ENCODE data around the gene EIF5. TPM values are rescaled to one million over a fixed set of nuclear protein-coding genes. Genes with fewer than 3 reads are reported as not detected.

Gene EIF5
- total and polyA plus RNA-seq, 2 of the 8 experiments (the other 6 are each of a cell fraction or from before 2014, with no cell fraction given) = 179 to 323 TPM

DNA sequence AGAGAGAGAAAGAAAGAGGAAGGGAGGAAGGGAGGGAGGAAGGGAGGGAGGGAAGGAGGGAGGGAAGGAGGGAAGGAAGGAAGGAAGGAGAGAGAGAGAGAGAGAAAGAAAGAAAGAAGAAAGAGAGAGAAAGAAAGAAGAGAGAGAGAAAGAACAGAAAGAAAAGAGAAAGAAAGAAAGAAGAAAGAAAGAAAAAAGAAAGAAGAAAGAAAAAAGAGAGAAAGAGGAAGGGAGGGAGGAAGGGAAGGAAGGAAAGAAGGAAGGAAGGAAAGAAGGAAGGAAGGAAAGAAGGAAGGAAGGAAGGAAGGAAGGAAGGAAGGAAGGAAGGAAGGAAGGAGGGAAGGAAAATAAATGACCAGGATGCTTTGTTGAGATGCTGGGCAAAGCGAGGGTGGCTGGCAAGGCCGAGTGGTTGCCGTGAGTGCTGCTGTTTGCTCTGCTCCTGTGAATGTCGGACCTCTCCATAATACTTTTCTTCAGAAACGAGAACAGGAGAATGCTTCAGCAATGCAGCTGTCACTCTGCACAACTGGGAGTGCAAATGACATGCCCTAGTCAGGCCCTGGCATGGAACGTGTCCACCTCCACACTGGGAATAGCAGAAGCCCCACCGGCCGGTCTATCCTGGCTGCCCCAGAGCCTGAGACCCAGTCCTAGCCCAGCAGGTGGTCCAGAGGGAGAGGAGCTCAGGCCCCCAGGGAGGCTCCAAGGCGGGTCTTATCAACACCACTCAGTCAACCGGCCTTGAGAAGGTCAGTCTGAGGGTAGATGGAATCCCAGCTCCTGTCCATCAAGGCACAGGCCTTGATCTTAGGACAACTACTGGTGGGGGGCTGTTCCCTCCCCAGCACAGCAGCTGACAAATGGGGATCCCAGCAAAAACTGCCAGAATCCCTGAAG lies 25.1 kb upstream of the EIF5 start:
- Histone ChIP-seq H4K91ac (replicated peaks; ENCODE audit: insufficient read length, low read length) (no peak overlapping the region), H3K23ac (ENCODE audit: insufficient read length) (no peak overlapping the region), H3K27me3 (replicated peaks in 1 of 4; ENCODE audit: control insufficient read depth in 3 of 4, extremely low read depth in 1 of 4, insufficient read depth in 3 of 4, low read length in 3 of 4) (no peaks in the 10 kb centered on the region), H4K8ac (ENCODE audit: extremely low read depth, insufficient read depth, low read length) (peak overlapping the region; percentile 22; the same call in 1 of the 2 replicates), H2AK5ac (ENCODE audit: low read depth, low read length) (no peak overlapping the region), H4K5ac (ENCODE audit: insufficient read length, low read depth, low read length) (no peak overlapping the region), H2AFZ (ENCODE audit: low read length) (no peak overlapping the region), H2BK120ac (replicated peaks; ENCODE audit: low read depth, low read length) (no peak overlapping the region), H2BK20ac (ENCODE audit: low read length) (no peak overlapping the region), H3K18ac (ENCODE audit: extremely low read depth, low read length) (no peak overlapping the region), H3K23me2 (ENCODE audit: low read depth, low read length) (no peaks in the 10 kb centered on the region), H3K9ac (replicated peaks in 1 of 4; ENCODE audit: extremely low read depth in 1 of 4, low read depth in 3 of 4, low read length in 3 of 4) (no peak overlapping the region), H2BK12ac (ENCODE audit: low read depth, low read length) (no peak overlapping the region), H3K9me3 (ENCODE audit: insufficient read depth in 2 of 2, low read depth in 1 of 2, low read length in 1 of 2) (no peaks in the 10 kb centered on the region), H3K4me1 (replicated peaks in 1 of 4; ENCODE audit: control insufficient read depth in 3 of 4, insufficient read depth in 4 of 4, low read length in 3 of 4) (peaks cover 0 to 3% (median 0%) of the 10 kb centered on the region in 4 experiments; a peak in 1 of 7 replicates), H3K27ac (ENCODE audit: low read depth, low read length) (no peak overlapping the region), H3K56ac (replicated peaks; ENCODE audit: insufficient read length, low read depth, low read length) (no peak overlapping the region), H3K36me3 (ENCODE audit: control insufficient read depth in 2 of 4, insufficient read depth in 4 of 4, low read length in 3 of 4) (no peaks in the 10 kb centered on the region), H4K20me1 (replicated peaks in 1 of 2; ENCODE audit: control insufficient read depth in 1 of 2, insufficient read depth in 2 of 2, low read length in 2 of 2) (no peaks in the 10 kb centered on the region), H3K14ac (ENCODE audit: insufficient read length) (no peak overlapping the region), H3K4me2 (ENCODE audit: insufficient read depth in 1 of 2, low read depth in 2 of 2, low read length in 2 of 2) (no peak overlapping the region), H2BK5ac (ENCODE audit: low read depth, low read length) (no peak overlapping the region), H3K4ac (replicated peaks; ENCODE audit: insufficient read length, low read depth, low read length) (no peak overlapping the region), H3K79me1 (ENCODE audit: low read depth, low read length) (no peaks in the 10 kb centered on the region), H2BK15ac (ENCODE audit: low read length) (no peak overlapping the region), H3K4me3 (ENCODE audit: extremely low read depth in 1 of 4, insufficient read depth in 2 of 4, low read depth in 3 of 4, low read length in 4 of 4) (no peak overlapping the region), H3K79me2 (ENCODE audit: control insufficient read depth in 1 of 2, insufficient read depth in 2 of 2, low read length in 2 of 2) (no peaks in the 10 kb centered on the region)
- POLR2A ChIA-PET (ENCODE audit: partially characterized antibody) = interaction anchor here (0.9 to 6.0 kb wide), 3 partner anchors 10 to 26 kb away, joined by 3 to 37 read pairs (median 3); partner anchors contain the start of gene EIF5
- TF ChIP-seq GABPA (IDR thresholded peaks at IDR 0.05; ENCODE audit: borderline replicate concordance, insufficient read depth, low read length) (no peak), RFX5 (IDR thresholded peaks at IDR 0.05; ENCODE audit: borderline replicate concordance, low read depth, low read length) (no peak), RAD21 (IDR thresholded peaks at IDR 0.05 in 1 of 2, conservative IDR thresholded peaks at IDR 0.05 in 1 of 2; ENCODE audit: low read depth in 2 of 2, low read length in 2 of 2) (no peak), TBP (IDR thresholded peaks at IDR 0.05; ENCODE audit: low read depth, low read length) (no peak), CHD1 (IDR thresholded peaks at IDR 0.05; ENCODE audit: low read depth, low read length) (no peak)
- 90% methylated on average over 10 of the region's 10 CpGs; no CpG with 5 or more reads in 1 of the 2 experiments for WGBS, 2 experiments (ENCODE audit: extremely low coverage in 1 of 2, insufficient coverage in 1 of 2, insufficient read length in 1 of 2, insufficient replicate concordance in 2 of 2, low coverage in 1 of 2, low lambda C conversion rate in 2 of 2, missing lambda C conversion rate in 1 of 2)
- CTCF ChIA-PET (ENCODE audit: partially characterized antibody) = interaction anchor here (1.0 to 1.4 kb wide), 3 partner anchors 10 to 82 kb away, joined by 3 to 6 read pairs (median 3); no protein-coding TSS in a partner anchor
- DNase-seq (ENCODE audit: low read depth in 1 of 2, low spot score in 2 of 2) (no peak), FAIRE-seq (no peak)
